ENCODE results near the gene TPP1.

DNA sequence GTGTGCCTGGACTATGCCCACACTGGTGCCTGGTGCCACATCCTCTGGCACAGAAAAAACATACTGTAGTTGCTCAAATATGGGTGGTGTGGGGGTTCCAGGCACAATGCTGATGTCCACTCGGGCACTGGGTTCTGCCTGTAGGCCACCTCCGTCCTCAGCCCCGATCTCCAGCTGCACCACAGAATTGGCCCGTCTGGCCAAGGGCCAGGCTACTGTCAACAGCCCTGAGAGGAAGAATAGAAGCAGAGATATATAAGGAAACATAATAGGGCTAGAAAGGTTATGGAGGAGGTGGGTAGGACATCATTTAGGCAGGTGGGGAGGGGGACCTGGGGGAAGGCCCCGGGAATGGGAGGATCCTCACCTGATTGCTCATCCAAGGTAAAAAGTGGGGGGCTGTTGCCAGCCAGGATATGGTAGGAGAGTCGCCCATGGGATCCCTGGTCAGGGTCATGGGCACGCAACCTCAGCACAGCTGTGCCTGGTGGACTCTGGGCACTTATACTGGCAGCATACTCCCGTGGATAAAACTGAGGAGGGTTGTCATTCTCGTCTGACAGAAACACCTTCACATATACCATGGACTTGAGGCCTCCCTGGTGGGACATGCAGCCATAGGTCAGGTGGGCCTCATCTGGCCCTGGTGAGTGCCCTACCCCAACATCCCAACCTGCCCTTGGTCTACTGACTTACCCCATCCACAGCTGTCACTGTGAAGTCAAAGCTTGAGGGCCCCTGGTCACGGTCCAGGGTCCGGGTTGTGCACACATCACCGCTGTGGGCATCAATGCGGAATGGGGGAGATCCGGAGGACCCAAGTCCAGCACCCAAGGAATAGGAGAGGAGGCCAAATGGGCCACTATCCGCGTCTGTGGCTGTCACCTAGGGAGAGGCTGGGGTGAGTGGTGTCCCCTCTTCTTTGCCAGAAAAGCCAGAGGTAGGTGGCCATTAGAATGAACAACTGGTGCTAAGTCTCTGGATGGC, 14.5 kb upstream of the TPP1 start:
- TF ChIP-seq EZH2phosphoT487 (IDR thresholded peaks at IDR 0.05; ENCODE audit: low read length) = no peak
- TF ChIP-seq, protein P1, sequence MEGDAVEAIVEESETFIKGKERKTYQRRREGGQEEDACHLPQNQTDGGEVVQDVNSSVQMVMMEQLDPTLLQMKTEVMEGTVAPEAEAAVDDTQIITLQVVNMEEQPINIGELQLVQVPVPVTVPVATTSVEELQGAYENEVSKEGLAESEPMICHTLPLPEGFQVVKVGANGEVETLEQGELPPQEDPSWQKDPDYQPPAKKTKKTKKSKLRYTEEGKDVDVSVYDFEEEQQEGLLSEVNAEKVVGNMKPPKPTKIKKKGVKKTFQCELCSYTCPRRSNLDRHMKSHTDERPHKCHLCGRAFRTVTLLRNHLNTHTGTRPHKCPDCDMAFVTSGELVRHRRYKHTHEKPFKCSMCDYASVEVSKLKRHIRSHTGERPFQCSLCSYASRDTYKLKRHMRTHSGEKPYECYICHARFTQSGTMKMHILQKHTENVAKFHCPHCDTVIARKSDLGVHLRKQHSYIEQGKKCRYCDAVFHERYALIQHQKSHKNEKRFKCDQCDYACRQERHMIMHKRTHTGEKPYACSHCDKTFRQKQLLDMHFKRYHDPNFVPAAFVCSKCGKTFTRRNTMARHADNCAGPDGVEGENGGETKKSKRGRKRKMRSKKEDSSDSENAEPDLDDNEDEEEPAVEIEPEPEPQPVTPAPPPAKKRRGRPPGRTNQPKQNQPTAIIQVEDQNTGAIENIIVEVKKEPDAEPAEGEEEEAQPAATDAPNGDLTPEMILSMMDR (IDR thresholded peaks at IDR 0.05; ENCODE audit: low read length) = no peak
- no peak for TF ChIP-seq EZH2 (optimal IDR thresholded peaks at IDR 0.05; ENCODE audit: low read depth, low read length)
